ENCODE results near the gene PIGH.
"Not testable (repeated sequence)": the region's sequence is repeated elsewhere in the genome, so short reads cannot be mapped to it uniquely, and the experiment has no call there.

Gene PIGH

GRCh38 chr14:67607646-67608045 is 7.6 kb upstream of the PIGH start:
- no peak for DNase-seq

GRCh38 chr14:67602995-67603545 is 3.0 kb upstream of the PIGH start:
- DNase-seq: no peak

- DNase-seq: no peak
These were observed 2.0 kb upstream of the PIGH start for GRCh38 chr14:67602076-67602475.

GRCh38 chr14:67600562-67600974 is 500 bp upstream of the PIGH start:
- not testable (repeated sequence) for DNase-seq

- DNase-seq: no peak
These were observed 4.7 kb downstream of the PIGH start for GRCh38 chr14:67595392-67595791.

DNA sequence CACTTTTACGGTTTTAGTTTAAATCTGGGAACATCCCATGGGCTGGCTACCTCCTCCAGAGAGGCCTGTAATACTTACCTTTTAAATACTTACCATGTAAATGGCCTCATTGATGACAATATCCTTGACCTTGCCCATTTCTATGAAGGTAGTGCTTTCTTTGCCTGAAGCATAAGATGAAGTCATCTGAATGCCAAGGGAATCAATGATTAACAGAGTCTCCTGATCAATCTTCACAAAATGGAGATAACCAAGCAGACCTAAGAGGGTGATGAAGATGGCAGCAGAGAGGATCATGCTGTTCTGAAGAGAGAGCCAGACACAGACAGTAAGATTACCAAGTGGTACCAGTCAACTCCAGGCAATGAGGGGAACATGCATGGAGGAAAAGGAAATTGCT is 6.4 kb downstream of the PIGH start:
- not testable (repeated sequence) for DNase-seq

GRCh38 chr14:67589204-67589770 is 10.8 kb downstream of the PIGH start:
- DNase-seq: no peak

GRCh38 chr14:67586369-67586768 is 13.7 kb downstream of the PIGH start:
- no peak for DNase-seq

DNA sequence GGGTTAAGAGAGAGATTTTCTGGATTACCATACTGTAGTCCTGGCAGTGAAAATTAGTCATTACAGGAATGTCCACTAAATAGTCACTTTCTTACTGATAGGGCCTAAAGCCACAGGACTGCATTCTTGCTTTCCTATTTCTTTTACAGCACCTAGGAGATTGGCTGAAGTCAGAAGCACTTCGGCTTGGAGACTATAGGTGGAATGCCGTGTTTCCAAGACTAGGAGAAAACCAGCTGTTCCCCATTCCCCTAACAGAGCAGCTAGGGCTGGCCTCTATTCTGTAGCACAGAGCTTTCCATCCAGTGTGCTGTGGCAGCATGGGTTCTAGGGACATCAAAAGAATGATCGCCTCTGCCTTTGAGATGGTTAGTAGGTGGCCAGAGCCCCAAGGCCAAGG is 15.1 kb downstream of the PIGH start:
- DNase-seq: no peak

DNA sequence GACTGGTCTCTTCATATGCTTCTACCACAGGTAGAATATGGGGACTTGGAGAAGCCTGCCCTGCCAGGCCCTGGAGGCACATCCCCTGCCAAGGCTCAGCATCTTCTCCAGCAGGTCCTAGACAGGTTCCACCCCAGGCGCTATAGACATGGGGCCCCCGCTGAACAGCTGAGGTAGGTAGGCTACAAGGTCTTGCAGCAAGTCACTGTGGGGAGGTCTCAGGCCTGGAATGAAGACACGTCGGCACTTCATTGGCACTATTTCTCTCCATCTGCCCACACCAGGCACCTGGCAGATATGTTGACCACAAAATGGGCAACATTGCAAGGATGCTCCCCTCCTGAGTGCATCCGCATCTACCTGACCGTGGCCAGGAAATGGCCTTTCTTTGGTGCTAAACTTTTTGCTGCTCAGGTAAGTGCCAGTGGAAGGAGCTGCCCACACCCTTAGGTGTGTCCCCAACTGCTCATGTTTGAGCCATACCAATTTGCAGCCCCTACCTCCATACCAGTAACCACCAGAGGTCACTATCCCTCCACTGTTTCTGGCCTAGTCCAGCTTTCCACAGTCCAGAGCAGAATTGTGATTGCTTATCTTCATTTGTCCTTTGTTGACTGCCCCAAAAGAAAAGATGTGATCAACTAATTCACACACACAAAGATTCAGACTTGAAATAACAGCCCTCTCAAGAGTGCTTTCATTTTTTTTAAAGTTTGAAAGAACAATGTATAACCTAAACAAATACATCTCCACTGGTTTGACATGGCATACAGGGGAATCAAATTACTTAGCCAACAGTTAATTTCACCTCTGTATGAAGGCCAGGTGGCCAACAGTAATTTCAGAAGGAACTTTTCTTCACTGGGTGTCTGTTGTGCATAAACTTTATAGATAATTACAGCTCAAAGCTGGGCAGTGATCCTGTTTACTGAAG is 16.1 kb downstream of the PIGH start:
- peak; percentile 24 for DNase-seq

GRCh38 chr14:67582061-67582460 is 18.0 kb downstream of the PIGH start:
- DNase-seq: no peak

DNA sequence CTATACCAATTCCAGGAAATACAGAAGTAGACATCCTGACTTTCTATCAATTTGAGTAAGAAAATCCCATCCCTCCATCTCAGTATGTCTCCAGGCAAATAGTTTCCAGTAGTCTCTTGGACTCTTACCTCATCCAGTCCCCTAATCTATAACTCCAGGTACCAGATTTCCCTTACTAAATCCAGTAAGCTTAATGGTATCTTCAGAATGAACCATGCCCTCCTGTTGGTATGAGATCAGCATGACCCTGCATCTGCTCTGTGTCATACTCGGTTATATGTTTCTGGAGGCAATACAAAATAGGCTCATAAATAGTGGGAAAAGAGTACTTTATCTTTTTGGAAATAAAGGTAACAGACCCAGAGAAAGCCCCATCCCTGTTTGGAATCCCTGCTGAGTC is 18.4 kb downstream of the PIGH start:
- DNase-seq: no peak

GRCh38 chr14:67580336-67581171 is 19.5 kb downstream of the PIGH start:
- DNase-seq: no peak

DNA sequence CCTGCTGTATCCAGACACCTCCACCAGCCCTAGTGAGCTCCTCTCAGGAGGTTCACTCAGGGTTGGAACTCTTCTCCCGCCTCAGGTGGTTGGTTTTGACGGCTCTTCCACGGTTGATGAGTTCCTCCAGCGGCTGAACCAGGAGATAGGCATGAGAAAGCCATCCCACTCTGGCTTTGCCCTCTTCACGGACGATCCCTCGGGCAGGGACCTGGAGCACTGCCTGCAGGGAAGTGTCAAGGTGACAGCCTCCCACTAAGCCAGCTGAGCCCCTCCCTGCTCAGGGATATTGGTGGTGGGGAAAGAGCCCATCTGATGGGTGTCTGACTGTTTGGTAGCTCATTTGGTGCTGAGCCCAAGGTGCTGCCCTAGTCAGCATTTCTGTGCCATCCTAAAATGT is 20.4 kb downstream of the PIGH start:
- no peak for DNase-seq

DNA sequence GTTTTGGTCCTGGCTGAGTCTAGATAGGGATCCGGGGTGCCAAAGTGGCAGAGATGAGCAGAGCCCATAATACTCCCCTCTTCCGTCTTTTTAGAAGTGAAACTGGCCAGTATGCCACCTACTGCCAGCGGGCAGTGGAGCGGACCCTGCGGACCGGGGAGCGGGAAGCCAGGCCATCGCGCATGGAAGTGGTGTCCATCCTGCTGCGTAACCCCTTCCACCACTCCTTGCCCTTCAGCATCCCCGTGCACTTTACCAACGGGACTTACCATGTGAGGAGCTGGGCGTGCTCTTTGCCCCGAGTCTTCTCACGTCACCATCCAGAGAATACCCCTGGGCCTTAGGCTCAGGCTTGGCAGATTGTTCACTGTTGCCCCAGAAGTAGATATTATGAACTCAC is 21.0 kb downstream of the PIGH start:
- DNase-seq: no peak

GRCh38 chr14:67577909-67578749 is 21.9 kb downstream of the PIGH start:
- DNase-seq: no peak

- DNase-seq: no peak
These were observed 22.8 kb downstream of the PIGH start for GRCh38 chr14:67577181-67577808.

DNA sequence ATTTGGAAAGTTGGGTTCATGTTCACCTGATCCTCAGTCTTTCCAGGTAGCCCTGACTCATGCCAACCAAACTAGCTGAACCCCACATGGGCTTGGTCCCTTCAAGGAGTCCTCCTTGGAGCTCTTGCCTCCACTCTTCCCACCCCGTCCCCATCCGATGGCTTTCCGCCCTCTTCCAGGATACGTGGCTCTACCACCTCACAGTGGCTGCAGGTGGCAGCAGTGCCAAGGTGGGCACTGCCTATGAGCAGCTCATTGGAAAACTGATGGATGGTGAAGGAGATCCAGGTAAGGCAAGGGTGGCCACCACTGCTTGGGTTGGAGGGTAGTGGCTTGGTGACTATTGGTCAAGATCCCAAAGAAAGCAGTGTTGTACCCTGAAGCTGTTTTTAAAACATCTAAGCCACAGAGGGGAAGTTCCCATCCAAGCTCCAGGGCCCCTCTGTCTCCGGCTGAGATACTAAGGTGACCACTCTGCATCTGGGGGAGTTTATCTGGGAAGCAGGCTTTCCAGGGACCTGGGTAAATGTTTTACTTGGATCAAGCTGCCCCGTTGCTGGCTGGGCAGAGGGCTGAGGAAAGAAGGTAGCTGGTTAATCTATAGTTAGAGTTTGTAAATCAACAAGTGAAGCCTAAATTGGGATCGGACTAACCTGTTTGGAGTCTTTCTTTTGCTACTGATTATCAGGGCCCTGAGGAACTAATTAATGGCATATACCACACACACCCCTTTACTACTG is 23.7 kb downstream of the PIGH start:
- no peak for DNase-seq

- no peak for DNase-seq
These were observed 24.4 kb downstream of the PIGH start for GRCh38 chr14:67575684-67576083.

GRCh38 chr14:67574806-67575205 is 25.3 kb downstream of the PIGH start:
- DNase-seq: no peak

GRCh38 chr14:67574156-67574555 is 25.9 kb downstream of the PIGH start:
- no peak for DNase-seq

Data from fibroblast of skin of right quadriceps (primary cell).